T-helper 1 cell (primary cell): ENCODE results near the gene NOLC1.

Experiments used
- DNase-seq, 5 donors: peaks; one replicate each; pipeline ENCODE4 v3.0.0-alpha.2; 2012 to 2020

NOLC1 gene

DNA sequence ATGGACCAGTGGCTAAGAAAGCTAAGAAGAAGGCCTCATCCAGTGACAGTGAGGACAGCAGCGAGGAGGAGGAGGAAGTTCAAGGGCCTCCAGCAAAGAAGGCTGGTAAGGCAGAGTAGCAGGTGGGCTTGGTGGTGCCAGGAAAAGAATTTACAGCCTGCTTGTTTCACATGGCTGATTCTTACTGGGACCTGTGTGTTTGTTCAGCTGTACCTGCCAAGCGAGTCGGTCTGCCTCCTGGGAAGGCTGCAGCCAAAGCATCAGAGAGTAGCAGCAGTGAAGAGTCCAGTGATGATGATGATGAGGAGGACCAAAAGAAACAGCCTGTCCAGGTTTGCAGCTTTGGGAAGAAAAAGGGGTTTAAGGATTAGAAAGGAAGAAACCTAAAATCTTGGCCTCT lies 5.0 kb downstream of the NOLC1 start:
- no peak for DNase-seq

DNA sequence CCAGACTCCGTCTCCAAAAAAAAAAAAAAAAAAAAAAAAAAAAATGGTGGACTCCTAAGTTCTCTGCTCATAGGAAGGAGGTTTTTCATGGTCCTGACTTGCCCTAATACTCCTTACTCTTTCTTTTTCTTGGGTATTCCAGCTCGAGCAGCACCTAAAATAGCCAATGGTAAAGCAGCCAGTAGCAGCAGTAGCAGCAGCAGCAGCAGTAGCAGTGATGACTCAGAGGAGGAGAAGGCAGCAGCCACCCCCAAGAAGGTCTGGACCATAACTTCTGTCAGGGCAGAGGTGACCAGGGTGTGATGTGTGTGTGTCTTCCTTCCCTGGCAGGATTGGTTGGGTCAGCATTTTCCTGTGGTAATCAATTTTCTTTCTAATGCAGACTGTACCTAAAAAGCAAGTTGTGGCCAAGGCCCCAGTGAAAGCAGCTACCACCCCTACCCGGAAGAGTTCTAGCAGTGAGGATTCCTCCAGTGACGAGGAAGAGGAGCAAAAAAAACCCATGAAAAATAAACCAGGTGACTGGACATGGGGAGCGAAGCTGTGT lies 6.9 kb downstream of the NOLC1 start:
- no peak for DNase-seq

DNA sequence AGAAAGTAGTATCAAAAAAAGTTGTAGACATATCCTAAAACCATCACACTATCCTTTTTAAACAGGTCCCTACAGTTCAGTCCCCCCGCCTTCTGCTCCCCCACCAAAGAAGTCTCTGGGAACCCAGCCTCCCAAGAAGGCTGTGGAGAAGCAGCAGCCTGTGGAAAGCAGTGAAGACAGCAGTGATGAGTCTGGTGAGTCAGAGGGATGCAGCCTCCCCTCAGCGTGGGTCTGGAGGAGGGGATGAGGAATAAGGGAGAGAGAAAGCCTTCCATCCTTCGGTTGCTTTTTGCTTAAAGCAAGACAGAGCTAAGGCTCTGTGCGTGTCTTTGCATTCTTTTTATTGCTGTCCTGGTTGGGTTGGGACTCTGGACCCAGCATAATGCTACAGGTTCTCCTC lies 7.6 kb downstream of the NOLC1 start:
- no peak for DNase-seq

GRCh38 chr10:102163342-102163989 lies 11.3 kb downstream of the NOLC1 start:
- DNase-seq = no peak

DNA sequence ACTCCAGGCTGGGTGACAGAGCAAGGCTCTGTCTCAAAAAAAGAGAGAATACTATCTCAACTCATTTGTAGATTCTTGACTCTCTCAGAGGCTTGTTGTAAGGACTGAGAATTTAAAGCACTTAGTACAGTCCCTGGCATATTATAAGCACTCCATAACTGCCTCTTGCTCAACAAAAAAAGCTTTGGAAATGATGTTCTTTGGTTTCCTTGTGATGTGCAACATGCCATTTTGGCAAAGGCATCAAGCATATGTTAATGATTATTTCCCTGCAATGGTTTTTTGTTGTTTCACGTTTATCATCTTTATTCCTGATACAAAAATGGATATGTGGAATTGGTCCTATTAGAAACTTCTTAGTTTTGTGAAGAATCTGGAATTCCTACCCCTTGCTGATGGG lies 15.7 kb downstream of the NOLC1 start:
- no peak for DNase-seq

DNA sequence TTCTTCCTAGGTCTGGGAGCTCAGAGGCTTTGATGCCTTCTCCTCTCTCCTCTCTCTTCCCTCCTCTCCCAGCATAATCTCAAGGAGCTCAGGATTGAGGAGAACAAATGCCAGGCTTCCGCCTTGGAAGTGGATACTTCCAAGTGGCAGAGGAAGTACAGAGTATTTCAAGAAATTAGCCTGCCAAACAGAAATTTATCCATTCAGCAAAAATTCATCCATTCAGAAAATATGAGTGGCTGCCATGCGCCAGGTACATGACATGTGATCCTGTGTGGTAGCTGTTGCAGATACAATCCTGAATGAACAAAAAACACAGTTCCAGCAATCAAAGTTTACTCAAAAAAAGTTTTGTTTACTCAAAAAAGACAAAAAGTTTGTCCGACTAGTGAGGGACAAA lies 18.4 kb downstream of the NOLC1 start:
- DNase-seq = no peak

- DNase-seq = no peak
Measured at GRCh38 chr10:102172288-102172687, 20.1 kb downstream of the NOLC1 start.

DNA sequence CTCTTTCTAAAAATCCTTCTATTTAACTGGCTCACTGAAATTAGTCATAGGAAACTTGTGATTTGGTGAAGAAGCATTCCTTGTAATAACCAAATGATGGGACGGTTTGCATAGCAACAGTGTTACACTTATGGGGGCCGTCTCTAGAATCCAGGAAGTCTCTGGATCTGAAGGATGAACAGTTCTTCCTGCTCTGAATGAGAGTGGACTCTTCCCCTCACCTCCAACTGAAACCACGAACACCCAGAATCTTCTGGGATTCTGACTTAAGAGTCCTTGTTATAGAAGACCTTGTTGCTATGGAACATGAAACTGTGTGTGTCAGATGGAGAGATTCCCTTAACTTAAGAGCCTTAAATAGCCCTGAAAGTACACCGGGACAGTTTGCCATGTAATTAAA lies 23.2 kb downstream of the NOLC1 start:
- no peak for DNase-seq

- DNase-seq = no peak
Measured at GRCh38 chr10:102184606-102185005, 32.4 kb downstream of the NOLC1 start.

- no peak for DNase-seq
Measured at GRCh38 chr10:102185272-102185671, 33.1 kb downstream of the NOLC1 start.

DNA sequence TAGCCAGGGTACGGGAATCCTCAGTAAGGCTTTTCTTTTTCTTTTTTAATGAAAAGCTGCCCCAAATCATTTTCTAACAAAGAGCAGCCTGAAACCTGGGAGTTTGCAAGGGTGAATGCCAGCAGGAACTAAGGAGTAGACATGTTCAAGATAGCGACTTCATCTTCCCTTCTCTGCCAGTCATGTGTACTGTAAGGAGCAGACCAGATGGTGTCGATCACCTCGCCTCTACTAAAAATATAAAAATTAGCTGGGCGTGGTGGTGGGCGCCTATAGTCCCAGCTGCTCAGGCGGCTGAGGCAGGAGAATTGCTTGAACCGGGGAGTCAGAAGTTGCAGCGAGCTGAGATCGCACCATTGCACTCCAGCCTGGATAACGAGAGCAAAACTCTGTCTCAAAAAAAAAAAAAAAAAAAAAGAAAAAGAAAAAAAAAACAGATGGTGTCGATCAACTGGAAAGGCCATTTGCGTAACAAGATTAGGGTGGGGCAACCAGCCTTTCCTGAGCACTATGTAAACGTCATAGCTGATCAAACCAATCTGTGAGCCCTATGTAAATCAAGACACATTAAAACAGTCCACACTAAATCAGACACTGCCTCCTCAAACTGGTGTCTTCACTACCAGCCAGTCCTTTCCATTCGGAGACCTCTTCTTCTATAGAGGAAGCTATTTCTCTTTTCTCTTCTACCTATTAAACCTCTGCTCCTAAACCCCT lies 33.8 kb downstream of the NOLC1 start:
- DNase-seq = no peak

DNA sequence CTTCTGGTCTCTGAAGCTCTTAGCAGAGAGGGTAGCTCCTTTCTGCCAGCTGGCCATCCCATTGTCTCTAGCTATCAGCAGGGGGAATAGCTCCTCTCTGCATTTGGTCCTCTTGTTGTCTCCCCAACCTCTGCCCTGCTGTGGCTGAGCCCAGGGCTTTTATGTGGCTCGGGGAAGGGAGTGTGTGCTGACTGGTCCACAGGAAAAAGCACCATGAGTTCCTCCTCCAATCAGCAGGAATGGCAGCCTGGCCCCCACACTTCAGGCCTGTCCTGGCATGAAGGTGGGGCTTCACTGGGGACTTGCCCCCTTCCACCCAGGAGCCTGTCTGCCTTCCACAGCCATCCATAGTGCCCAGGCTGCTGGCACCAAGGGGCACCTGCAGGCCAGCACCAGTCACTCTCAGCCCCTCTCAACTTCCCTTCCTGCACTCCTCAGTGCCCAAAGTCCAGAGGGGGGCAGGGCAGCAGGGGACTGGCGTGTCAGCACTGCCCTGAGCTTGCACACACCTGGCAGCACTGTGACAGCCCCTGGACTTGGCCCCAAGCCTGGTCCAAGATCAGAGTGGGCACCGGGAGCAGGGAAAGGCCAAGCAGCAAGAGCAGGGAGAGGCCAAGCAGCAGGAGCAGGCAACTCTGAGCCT lies 36.2 kb downstream of the NOLC1 start:
- DNase-seq = no peak

DNA sequence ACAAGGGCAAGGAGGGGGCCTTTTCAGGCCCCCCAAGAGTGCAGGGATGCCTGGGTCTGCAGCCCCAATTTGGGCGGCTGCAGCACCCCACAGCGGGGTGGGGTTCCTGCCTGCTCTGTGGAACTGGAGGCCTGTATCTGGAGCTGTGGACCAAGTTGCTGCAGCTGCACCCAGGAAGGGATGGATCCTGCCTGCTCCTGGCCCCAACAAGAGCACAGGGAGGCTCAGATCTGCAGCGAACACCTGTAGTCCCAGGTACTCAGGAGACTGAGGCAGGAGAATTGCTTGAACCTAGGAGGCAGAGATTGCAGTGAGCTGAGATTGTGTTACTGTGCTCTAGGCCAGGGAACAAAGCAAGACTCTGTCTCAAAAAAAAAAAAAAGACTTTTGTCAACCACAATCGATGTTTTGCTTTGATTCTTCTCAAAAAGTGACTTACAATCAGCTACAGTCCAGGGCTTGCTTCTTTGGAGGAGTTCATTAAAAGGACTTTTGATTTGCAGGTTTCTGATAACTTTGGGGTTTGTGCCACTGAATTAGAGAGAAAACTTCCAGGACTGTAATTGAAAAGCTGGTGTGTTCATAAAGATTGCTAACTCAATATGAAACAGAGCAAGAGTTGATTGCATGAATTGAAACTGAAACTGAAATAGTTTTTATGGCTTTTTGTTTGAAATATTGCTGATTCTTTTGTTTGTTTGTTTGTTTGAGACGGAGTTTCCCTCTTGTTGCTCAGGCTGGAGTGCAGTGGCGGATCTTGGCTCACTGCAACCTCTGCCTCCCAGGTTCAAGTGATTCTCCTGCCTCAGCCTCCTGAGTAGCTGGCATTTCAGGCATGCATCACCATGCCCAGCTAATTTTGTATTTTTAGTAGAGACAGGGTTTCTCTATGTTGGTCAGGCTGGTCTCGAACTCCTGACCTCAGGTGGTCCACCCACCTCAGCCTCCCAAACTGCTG lies 37.0 kb downstream of the NOLC1 start:
- DNase-seq = peak in 1 of 5 donors; percentile 75

DNA sequence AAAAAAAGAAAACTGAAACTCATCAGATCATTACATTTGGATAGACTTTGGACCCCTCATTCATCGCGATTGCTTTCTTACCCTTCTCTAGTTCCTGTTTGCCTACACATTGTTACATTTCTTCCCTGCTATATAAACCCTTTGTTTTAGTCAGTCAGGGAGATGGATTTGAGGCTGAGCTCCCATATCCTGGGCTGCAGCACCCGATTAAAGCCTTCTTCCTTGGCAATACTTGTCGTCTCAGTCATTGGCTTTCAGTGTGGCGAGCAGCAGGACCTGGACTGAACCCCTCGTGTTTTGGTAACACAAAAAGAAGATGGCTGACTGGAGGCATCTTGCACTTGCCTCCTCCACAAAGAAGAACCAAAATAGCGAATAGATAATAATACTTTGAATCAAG lies 39.8 kb downstream of the NOLC1 start:
- DNase-seq = no peak

DNA sequence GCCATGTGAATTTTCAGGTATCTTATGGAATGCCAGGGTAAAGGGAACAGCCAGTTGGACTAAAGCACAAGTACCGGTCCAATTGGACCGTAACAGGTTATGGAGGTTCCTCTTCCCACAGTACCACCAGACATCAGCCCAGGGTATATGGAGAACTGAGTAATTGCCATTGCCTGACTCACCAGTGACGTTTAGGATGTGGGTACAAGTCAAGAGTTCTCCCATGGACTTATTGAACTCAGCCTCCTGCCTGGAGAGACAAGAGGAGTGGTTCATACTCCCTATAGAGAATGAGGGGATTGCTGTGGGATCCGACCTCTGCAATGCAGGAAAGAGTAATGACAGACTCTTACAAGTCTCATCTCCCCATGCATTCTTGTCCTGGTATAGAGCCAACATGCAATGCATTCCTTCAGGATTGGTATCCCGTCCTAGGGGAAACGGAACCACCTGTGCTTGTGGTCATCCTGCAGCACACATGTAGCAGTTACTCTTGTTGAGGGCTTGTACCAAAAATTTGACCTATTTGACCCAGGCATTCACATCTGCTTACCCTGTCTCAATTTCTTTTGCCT lies 43.2 kb downstream of the NOLC1 start:
- DNase-seq = no peak

DNA sequence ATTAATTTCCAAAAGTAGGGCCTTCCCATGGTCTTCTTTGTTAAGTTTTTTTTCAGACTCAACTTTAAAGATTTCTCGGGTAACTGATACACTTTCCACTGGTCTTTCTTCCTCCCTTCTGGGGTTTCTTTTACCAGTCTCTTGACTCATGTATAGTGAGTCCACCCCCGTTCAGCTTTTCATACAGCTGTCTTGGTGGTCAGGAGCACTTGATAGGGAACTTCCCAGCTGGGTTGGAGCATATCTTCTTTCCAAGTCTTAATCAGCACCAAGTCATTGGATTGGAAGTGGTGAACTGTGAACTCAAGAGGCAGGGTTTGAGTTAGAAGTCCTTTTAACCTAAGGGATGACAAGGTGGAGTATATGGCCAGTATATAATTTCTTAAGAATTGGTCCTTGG lies 44.7 kb downstream of the NOLC1 start:
- DNase-seq = no peak

- DNase-seq = no peak
Measured at GRCh38 chr10:102198027-102198426, 45.8 kb downstream of the NOLC1 start.

GRCh38 chr10:102200751-102201640 lies 48.8 kb downstream of the NOLC1 start:
- no peak for DNase-seq

- no peak for DNase-seq
Measured at GRCh38 chr10:102202386-102202785, 50.2 kb downstream of the NOLC1 start.

DNA sequence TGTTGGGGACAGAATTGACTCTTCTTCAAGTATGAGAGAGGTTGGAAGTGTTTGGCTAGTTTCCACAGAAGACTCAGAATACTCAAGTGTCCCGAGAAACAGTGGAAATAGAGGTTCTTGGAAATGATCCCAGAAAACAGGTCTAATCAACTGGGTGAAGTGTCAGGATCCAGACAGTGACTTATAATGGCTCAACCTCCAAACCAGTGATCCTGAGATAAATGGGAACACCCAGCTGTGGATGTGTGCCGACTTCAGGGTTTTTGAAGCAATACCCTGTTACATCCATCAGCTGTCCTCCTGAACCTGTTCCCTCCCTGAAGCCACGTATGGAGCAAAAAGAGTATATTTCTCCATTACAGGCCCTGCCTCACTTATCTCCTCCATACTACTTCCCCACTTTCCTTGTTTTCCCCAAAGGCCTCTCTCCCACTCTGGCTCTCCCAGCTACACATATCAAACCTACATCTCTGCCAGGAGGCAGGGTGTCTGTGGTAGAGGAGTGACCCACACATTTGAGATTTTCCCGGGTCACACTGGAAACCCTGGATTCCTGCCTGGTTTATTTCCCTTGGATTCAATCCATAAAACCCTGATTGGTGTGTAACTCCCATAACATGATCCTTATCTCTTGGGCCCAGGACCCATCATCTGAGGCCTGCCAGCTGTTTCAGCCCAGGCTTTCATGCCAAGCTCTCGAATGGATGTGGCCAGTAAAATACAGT lies 56.3 kb downstream of the NOLC1 start:
- no peak for DNase-seq
